Non-pigmented ciliary epithelial cell (primary cell): Measurements from ENCODE around the gene CDH4.

Source experiments
- DNase-seq: peaks from one replicate; pipeline ENCODE4 v3.0.0-alpha.2; 2010; ENCODE audit warnings: low read depth

The CDH4 gene

DNA sequence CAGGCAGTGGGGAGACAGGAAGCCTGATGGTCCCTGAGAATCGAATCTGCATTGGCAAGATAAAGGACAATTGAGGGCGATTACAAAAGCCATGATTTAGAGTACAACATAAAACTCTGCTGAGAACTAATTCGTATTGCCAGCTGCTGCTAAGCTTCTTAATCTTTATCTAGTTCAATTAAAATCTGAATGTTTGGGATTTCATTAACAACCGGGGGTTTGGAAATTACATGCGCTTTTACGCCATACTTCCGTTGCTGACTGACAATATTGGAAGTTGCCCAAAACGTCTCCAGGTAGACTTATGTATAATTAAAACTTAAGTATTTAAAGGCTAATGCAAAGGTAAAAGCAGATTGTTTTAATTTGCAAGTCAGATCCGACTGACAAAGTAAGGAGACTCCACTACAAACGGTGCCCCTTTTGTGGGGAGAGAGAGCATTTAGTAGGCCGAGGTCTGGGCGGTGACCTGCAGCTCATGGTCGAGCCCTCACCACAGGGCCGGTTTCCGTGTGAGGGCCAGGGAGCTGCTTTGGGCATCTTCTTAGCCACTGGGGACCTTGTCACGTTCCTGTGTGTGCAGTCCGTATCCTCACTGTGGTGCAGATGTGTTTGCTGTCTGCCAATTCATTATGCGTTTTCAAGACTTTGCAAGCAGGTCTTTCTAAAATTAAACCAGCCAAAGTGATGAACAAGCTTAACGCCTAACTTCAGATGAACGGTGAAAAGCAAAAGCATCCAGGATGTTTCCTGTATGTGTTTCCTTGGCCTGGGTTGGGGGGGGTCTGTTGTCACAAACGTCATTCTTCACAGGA, 49.9 kb downstream of the CDH4 start:
- DNase-seq, result no peak

DNA sequence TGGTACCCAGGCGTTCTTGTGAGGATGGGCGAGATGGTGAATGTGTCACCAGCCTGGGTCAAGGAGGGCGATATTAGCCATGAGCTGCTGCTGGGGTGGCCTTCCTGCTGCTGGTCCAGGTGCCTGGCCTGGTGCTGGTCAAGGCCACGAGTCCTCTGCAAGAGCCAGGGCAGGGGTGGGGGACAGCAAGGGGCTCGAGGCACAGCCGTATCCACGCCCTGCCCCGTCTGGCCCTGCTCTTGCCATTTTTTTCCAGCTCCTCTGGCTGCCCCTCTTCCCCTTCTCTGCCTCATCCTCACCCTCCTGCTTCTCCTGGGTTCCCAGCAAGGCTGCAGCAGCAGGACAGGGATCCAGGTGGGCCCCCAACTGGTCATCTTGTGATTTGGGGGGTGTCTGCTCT, 51.2 kb downstream of the CDH4 start:
- no peak for DNase-seq

DNA sequence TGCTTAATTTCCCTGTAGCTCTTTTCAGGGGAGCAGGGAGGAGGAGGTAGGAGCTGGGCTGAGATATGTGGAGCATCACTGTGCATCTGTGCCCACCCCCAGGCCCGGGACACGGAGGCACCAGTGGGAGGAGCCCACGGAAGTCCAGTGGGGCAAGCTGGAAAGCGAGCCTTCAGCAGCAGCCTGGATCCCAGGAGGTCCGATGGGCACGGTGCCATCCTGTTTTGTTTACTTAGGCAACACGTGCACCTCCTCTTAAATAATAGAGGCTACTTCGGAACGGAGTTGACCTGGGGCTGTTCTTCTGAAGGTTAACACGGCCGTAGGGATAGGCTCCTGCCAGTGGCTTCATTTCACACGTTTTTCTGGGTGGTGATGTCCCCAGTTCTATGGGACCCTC, 51.6 kb downstream of the CDH4 start:
- no peak for DNase-seq

DNA sequence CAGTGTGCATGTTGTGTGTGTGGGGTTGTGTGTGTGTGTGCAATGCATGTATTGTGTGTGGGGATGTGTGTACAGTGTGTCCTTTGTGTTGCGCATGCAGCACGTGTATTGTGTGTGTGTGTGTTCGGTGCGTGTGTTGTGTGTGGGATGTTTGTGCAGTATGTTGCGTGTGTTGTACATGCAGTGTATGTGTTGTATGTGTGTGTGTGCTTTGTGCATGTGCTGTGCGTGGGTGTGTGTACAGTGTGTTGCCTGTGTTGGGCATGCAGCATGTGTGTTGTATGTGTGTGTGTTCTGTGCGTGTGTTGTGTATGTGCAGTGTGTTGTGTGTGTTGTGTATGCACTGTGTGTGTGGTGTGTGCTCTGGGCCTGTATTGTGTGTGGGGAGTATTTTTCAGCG, 52.7 kb downstream of the CDH4 start:
- no peak for DNase-seq

DNA sequence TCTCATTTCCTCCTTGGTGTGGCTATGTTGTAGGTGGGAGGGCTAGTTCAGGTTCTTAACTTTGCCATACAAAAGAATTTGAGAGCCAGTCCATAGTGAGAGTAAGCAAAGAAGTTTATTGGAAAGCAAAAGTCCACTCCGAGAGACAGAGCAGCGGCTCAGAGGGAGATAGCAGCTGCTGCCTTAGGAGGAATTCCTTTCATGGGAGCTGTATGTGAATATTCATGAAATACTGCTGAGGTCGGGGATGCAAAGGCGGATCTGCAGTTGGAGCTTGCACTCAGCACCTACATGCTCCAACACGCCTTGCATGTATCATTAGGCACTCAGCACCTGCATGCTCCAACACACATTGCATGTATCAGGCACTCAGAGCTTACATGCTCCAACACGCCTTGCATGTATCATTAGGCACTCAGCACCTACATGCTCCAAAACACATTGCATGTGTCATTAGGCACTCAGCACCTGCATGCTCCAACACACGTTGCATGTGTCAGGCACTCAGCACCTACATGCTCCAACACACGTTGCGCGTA, 54.9 kb downstream of the CDH4 start:
- no peak for DNase-seq

DNA sequence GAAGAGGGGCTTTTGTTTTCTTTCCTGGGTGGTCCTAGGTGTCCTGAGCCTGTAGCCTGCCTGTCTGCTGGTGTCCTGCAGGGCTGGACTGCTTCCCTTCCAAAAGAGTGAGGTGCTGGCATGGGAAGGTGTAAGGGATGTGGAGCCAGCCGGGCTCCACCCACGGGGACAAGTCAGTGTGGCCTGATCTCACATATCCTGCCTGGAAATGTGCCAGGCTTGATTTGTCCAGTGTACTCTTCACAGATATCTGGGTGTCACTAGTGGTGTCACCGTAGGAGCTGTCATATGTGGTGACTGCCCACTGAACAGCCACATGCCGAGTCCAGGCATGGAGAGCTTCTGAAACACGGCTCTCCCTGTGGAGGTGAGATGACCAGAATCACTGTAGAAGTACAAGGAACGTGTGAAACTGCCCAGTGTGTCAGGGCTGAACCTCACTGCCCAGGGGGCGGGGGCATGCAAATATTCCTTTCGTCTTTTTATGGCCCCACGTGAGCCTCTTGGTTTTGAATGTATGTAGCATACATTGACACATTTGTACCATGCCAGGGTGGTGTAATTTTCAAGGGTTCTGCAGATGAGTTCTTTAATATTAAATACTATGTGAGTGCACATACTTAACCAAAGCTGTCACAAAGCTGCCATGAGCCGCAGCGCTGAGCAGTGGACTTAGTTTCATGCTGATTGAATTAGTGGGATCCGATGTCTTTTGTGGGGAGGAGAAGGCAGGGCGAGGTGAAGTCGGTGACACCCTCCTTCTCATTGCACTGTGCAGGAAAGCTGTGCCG, 55.8 kb downstream of the CDH4 start:
- DNase-seq, result no peak

DNA sequence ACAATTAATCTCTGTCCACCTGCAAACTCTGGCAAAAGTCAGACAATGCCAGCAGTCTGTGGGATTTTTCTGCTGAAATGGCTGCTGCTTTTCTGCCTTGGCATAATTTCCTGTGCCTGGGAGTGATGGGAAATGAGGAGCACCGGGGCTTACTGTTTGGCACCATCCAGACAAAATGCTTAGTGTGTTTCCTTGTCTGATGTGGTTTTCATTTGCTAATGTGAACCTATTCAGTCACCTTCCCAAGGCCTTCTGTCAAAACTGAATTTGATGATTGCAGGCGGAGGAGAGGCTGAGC, 56.4 kb downstream of the CDH4 start:
- no peak for DNase-seq

DNA sequence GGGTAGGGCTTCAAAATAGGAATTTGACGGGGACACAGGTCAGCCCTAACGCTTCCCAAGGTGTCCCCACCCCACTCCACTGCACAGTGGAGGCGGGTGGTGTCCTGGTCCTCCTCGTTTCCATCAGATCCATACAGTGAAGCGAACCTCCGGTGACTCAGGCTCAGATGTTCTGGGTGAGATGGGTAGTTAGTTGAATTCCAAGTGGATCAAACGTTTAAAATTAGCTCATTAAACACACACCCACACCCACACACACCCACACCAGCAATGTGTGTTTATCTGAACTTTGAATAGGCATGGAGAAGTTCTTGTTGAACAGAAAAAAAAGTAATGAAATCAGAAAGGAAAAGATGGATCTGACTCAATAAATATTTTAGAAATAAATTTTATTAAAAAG, 58.9 kb downstream of the CDH4 start:
- no peak for DNase-seq

DNA sequence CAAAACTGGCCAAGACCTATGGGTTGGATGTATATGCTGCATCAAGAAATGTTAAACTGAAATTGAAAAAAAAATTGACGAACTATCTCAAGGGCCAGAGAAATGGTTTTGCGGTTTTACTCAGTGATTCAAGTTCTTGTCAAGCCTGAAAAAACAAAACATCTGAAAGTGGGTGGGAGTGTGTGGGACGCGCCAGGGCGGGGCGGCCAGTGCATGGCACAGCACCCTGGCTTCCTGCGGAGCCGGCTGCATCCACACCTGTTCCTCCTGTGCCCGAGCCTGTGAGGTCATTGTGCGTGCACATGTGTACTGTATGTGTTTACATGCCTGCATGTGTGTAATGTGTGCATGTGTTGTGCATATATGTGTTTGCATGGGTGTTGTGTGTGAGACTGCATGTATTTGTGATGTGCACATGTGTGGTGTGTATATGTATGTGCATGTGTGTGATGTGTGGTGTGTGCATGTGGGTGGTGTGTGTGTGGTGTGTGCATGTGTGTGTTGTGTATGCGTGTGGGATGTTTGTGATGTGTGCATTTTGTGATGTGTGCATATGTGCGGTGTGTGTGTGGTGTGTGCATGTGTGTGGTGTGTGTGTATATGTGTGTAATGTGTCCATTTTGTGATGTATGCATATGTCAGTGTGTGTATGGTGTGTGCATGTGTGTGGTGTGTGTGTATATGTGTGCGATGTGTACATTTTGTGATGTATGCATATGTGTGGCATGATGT, 59.8 kb downstream of the CDH4 start:
- no peak for DNase-seq

DNA sequence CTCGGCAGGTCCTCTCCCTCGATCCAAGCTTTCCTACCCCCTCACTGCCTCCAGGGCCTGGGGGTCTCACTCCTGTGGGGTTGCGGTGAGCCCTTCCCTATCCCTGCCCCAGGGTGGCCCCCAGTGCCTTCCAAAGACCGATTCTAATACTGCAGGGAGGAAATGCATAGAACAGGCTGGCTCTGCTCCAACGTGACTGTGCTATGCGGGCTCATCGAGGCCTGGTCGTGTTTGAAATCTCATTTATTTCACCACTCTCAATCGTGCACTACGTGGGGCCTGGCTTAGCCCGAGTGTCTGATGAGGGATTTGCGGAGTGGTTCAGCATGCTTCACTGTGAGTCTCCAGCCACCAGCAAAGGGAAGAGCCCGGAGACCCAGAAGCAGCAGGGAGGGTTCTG, 60.9 kb downstream of the CDH4 start:
- DNase-seq, result no peak

DNA sequence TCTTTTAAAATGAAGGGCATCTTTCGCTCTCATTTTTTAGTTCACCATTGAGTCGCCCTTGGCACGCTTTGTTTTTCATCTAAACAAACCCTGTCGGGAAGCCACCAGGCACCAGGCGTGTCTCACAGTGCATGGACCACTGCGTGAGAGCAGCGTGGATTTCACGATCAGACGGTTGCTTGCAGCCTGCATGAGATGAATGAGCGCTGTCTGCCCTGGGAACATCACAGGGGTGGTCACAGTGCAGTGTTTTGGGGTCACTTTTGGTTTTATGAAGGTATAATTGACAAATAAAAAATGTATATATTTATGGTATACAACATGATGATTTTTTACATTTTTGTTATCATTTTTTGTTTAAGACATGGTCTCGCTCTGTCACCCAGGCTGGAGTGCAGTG, 61.3 kb downstream of the CDH4 start:
- no peak for DNase-seq

DNA sequence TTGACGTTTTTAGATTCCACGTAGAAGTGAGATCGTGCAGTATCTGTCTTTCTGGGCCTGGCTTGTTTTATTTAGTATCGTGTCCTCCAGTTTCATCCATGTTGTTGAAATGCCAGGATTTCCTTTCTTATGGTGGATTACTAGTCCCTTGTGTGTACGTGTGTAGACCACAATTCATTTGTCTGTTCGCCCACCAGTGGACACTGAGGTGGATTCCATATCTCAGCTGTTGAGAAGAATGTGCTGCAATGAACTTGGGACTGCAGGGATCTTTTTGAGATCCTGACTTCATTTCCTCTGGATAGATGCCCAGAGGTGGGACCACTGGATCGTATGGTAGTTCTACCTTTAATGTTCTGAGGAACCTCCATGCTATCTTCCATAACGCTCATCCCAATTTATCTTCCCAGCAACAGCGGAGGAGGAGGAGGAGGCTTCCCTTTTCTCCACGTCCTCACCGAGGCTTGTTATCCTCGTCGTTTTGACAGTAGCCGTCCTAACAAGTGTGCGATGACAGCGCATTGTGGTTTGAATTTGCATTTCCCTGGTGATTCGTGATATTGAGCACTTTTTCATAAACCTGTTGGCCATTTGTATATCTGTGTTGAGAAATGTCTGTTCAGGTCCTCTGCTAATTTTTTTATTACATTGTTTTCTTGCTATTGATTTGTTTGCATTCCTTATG, 62.4 kb downstream of the CDH4 start:
- DNase-seq, result no peak

DNA sequence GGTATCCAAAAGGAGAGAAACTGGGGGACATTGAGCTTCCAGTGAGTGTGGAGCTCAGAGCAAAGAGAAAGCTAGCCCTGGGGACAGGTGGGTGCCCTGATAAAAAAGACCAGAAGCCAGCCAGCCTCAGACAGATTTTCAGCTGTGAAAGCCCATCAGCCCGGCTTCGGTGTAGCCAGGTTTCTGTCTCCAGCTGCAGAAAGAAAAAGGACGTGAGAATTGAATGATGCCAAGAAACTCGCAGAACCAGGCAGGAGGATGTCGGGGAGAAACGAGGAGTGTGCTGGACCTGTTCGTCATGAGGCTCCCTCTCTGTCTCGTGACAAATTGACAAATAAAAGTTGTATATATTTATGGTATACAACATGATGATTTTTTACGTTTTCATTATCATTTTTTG, 63.3 kb downstream of the CDH4 start:
- DNase-seq, result no peak

DNA sequence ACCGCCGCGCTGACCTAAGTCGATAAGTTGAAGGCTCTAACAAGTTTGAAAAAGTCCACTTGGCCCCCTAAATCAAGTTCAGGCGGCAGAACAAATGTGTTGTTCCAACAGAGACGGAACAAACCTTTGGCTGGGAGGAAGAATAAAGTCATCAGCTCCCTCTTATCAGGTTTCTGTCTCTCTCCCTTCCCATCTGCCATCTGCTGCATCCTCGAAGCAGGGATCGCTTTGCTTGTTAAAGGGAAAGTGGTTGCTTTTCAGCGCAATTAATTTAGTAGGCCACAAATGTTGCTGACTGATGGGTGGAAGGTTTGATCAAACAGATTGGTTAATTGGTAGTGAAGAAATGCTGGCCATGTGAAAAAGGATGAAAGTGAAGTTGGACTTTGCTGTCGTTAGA, 64.3 kb downstream of the CDH4 start:
- no peak for DNase-seq

DNA sequence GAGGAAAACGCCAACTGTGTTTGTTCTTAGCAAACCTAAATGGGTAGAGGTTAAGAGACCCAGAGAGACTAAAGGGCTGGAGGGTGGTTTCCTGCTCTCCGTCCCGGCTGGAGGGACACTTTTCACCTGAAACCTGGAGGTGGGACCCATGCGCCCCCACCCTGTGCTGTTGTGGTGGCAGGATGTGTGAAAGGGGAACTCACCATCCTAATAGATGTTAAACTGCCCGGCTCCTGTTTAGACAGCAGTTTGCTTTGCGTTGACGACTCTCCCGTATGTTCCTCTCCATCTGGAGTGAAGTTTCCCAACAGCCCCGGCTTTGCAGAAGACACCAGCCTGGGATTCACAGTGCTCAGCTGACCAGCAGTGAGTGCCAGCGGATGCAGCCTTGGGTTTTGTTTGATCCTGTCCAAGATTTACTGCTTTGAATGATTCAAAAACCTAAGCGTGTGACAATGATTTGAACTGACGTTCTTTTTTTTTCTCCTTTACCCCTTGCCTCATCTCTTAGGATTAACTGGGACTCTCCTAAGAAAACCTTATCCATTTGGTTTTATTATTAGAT, 66.0 kb downstream of the CDH4 start:
- DNase-seq, result no peak

DNA sequence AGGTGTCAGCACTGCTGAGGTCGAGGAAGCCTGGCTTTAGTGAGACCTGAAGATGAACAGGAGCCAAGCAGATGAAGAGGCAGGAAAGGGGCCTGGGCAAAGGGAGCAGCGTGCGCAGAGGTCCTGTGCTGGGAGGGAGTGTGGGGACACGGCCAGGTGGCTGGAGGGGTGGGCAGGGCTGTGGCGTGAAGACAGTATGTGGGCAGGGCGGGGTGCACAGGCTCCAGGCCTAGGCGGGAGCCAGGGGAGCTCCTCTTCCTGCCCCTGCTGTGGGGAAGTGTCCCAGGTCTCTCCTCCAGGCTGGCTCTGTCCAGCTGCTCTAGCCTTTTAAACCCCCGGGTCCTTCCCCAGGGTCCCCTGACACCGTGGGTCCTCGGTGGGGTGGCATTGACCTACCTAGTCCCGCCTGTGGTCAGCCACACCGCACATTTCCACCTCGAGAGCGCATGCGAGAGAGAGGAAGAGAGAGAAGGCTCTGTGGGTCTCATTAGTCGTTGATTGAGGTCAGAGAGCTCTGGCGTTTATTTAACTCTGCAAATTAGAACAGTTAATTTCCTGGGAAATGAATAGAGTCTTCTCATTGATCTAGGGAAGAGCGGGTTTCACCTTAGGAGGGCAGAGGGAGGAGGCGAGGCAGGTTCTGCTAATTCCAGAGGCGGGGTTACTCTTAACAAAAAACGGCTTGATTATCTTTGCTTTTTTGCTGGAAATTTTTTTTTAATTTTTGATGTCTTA, 68.8 kb downstream of the CDH4 start:
- no peak for DNase-seq

DNA sequence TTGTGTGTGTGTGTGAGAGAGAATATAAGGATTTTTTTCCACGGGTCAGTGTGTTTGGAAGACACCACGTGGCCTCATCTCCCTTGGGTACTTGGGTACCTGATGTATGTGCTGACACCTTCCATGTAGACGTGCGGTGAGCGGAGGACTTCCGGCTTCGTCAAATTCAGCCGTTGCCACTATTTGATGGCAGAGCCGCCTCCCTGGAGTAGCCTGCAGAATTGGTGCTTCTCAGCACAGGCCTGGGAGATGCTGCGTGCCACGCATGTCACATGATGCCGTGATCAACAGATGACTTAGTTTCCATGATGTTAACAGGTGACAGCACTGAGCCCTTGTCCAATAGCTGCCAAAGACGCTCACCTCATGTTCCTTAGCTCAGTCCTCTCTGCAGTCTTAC, 69.4 kb downstream of the CDH4 start:
- no peak for DNase-seq

DNA sequence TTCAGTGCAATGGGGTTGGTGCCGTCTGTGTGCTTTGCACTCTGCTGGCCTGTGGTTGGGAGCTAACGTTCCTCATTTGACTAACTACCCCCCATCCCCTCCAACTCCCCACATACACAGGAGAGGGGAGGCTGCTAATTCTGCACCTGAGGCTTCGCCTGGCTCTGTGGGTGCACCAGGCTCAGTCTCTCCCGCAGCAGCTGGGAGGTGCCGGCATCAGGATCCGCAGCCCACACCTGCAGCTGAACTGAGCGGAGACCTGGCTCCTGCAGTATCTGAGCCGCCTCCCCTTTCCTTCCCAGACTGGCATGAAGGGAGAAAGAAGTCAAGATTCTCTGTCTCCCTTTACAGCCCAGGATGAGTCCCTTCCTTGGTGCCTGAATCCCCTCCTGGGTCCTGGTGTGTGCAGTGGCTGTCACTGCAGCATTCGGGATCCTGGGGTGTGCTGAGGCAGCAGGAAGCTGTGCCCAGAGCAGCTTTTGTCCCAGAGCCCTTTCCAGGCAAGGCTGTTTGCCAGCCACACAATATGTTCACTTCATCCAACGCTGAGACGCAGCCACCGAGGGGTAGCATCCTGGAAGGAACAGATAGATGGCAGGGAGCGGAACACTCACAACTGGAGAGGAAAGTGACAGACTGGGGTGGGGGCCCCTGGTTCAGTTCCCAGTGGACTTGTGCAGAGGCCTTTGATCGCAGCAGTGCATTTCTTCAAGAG, 70.2 kb downstream of the CDH4 start:
- DNase-seq, result no peak

DNA sequence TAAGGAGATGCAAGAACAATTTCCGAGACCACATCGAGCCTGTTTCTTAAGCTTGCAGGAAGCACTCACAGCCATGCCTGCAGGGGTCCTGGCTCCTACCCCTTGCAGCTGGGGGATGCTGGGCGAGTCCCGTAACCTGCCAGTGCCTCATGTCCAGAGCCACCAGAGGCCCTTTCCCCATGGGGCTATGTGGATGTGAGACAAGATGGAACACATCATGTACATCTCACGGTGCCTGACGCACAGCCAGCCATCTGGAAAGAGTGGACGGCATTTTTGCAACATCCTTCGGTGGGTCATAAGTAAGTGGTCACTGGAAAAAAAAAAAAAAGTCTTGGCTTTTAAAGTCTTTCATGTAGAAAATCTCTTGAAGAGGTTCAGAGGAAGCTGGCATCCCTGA, 72.8 kb downstream of the CDH4 start:
- DNase-seq, result no peak

DNA sequence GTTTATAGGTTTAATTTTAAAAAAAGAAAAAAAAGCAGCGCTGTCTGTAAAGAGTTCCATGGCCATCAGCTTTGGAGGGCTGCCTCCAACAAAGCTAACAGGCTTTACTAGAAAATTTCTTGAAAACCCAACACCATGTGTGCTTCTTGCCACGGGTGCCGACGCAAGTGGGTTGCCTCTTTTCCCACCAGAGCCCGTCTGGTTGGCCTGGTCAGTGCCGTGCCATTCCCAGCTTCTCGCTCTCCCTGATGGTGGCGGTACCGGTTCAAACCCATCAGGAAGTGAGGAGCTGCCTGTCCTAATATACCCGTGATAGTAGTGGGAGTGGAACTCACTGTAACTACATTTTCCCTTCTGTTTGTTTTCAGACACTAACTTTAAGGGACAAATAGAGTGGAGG, 73.7 kb downstream of the CDH4 start:
- DNase-seq, result no peak
